T-helper 22 cell (primary cell): ENCODE measurements around the gene S1PR4.
A peak's percentile ranks its signal among the peaks of the same experiment; 100 is the strongest.
"Not testable (repeated sequence)": the region's sequence is repeated elsewhere in the genome, so short reads cannot be mapped to it uniquely, and the experiment has no call there.

Experiments used
- DNase-seq: peaks from one replicate; pipeline ENCODE4 v3.0.0-alpha.2; 2020; ENCODE audit warnings: low read depth

S1PR4 gene

GRCh38 chr19:3152419-3152780 is 26.2 kb upstream of the S1PR4 start:
- no peak for DNase-seq

GRCh38 chr19:3153286-3154230 is 25.0 kb upstream of the S1PR4 start:
- DNase-seq = no peak

GRCh38 chr19:3154447-3154846 is 24.1 kb upstream of the S1PR4 start:
- DNase-seq = not testable (repeated sequence)

- peak; percentile 93 for DNase-seq
These were observed 23.4 kb upstream of the S1PR4 start for GRCh38 chr19:3154957-3155736.

- DNase-seq = no peak
These were observed 21.3 kb upstream of the S1PR4 start for GRCh38 chr19:3157096-3157845.

- DNase-seq = no peak
These were observed 19.0 kb upstream of the S1PR4 start for GRCh38 chr19:3159565-3159964.

DNA sequence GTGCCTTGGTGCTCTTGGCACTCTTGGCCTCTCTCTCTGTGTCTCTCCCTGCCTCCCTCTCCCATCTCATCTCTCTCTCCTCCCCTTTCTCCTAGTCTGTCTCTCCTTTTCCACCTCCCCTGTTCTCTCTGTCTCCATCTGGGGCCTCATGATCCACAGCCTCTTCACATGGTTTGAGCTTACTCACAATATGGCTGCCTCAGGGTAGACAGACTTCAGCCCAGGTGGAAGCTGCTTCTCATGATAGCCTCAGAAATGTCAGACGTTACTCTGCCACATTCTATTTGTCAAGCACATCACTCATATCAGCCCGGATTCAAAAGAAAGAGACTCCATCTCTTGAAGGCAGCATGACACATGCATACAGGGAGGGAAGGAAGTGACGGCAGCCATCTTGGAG is 18.4 kb upstream of the S1PR4 start:
- no peak for DNase-seq

GRCh38 chr19:3161453-3161852 is 17.1 kb upstream of the S1PR4 start:
- DNase-seq = no peak

GRCh38 chr19:3162418-3163229 is 15.9 kb upstream of the S1PR4 start:
- DNase-seq = no peak

DNA sequence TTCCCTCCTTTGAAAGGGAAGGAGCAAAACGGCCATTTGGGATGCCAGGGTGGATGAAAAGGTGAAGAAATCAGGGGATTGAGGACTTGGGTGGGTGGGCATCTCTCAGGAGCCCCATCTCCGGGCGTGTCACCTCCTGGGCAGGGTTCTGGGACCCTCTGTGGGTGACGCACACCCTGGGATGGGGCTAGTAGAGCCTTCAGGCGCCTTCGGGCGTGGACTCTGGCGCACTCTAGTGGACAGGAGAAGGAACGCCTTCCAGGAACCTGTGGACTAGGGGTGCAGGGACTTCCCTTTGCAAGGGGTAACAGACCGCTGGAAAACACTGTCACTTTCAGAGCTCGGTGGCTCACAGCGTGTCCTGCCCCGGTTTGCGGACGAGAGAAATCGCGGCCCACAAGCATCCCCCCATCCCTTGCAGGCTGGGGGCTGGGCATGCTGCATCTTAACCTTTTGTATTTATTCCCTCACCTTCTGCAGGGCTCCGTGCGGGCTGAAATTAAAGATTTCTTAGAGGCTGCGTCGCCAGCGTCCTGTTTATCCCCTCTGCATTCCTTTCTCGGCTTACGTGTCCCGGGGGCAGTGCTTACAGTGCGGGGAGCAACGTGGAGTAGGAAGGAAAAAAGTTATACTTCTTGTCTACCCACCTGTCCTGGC is 15.2 kb upstream of the S1PR4 start:
- DNase-seq = peak; percentile 44

DNA sequence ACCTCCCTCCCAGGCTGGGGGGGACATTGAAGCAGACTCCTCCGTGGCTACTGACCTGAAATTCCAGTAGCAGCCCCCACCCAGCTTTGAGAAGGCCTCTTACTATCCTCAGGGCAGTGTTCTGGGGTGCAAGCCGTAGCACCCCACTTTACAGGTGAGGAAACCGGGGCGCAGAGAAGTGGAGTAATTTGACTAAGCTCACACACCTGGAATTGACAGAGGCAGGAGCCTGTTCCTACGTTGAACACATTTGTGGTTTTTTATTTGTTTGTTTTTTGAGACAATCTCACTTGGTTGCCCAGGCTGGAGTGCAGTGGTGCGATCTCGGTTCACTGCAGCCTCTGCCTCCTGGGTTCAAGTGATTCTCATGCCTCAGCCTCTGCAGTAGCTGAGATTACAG is 14.6 kb upstream of the S1PR4 start:
- DNase-seq = no peak

DNA sequence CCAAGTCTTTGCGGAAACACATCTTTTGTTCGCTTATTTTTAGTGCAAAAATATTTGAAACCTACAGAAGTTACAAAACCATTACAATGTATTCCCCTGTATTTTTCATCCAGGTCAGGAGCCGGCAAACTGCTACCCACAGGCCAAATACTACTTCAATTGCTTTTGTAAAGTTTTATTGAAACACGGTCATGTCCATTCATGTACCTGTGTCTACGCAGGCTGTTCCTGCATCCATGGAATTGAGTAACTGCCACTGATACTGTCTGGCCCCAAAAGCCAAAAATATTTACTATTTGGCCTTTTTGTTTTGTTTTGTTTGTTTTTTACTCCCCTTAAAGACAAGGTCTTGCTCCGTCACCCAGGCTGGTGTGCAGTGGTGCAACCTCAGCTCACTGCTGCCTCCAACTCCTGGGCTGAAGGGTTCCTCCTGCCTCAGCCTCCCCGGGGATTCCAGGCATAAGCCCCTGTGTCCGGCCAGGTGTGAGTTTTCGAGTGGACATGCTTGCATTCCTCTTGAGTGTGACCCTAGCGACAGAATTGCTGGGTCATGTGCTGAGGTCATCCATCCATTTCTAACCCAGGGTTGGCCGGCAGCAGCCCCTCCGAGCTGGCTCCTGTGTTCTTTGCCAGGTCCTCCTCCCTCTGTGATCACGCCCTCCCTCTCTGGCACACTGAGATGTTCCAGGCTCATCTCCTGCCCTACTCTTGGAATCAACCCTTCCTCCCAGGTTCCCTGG is 10.9 kb upstream of the S1PR4 start:
- no peak for DNase-seq

DNA sequence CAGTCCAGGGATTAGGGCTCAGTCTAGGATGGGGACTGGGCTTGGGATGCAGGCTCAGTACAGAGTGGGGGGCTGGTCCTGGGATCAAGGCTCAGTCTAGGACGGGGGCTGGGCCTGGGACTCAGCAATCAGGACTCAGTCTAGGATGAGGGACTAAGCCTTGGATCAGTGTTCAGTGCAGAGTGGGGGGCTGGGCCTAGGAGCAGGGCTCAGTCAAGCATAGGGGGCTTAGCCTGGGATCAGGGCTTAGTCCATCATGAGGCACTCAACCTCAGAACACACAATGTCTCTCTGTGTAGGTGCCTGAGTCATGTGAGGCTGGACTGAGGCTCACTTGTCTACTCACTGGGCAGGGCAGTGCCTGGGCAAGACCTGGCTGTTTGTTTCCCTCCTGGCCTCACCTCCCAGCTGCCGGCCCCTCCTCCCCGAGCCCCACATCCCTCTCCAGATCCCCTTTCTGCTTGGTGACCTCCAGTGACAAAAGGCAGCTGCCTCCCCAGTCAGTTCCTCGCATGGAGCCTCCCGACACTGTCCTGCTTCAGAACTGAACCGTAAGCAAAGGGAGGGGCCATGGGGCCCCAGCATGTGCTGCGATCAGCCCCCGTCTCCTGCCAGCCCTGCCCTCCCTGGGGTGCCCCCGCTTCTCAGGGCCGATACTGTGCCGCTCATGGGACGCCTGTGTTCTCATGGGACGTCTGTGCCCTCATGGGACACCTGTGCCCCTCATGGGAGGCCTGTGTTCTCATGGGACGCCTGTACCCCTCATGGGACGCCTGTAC is 6.5 kb upstream of the S1PR4 start:
- DNase-seq = no peak

- not testable (repeated sequence) for DNase-seq
These were observed 5.9 kb upstream of the S1PR4 start for GRCh38 chr19:3172673-3173000.

DNA sequence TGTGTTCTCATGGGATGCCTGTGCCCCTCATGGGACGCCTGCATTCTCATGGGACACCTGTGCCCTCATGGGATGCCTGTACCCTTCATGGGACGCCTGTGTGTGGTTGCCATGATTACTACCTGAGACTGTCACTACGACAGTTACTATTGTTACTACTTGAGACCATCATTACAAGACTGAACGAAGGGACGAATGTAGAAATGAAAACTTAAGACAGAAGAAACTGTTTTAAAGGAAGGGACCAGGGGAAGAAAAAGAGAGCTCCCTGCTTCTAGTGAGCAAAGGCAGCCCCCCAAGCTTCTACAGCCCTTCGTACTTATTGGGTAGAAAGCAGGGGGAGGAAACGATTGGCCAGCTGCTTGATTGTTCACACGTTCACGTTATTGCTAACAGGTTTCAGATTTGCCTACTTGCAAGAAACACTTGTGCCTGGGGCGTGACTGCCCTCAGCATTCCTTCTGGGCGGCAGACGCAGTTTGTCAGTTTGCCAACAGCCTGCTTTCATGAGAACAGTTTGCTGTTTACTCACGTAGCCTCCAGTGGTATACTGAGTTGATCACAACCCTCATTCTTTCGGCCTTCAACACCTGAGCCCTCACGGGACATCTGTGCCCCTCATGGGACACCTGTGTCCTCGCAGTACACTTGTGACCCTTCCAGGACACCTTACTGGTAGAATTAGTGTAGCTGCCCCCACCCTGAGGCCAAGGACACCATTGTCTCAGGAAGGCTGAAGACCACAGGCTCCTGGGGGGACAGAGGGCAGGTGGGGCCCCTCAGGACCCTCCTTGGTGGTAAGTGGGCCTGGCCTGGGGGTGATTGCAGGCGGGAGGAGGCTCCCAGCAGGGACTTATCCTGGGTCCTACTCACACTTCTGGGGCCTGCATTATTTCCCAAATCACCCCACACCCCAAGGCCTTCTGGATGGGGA is 2.5 kb upstream of the S1PR4 start:
- no peak for DNase-seq

DNA sequence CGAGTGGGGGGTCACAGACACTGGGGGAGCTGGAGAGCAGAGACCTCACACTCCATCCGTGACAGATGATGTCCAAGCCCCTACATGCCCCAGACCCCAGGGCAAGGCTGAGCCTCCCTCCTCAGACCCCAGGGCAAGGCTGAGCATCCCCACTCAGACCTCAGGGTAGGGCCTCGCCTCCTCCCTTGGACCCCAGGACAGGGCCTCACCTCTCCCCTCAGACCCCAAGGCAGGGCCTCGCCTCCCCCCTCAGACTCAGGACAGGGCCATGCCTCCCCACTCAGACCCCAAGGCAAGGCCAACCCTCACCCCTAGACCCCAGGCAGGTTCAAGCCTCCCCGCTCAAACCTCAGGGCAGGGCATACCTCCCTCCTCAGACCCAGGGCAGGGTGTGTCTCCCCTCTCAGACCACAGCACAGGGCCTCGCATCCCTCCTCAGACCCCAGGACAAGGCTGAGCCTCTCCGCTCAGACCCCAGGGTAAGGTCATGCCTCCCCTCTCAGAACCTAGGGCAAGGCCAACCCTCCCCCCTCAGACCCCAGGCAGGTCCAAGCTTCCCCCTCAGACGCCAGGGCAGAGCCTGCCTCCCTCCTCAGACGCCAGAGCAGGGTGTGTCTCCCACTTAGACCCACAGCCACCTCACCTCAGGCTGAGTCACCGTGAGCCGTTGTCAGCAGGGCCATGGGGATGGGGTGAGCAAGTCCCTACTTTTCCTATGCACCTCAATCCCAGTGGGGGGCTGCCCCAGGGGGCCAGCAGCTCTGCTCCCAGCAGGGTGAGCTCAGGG is 1.7 kb upstream of the S1PR4 start:
- DNase-seq = peak; percentile 64

- DNase-seq = no peak
These were observed 587 bp downstream of the S1PR4 start for GRCh38 chr19:3178973-3179738.
